Loucy (cell line): Measurements from ENCODE around the gene GTPBP6.

Source experiments
- EZH2phosphoT487 ChIP-seq: fragments of 200-600 bp; IDR thresholded peaks from 2 replicates; pipeline ENCODE4 v1.6.1; 2018; ENCODE audit warnings: antibody characterized with exemption, mild to moderate bottlenecking, moderate library complexity, borderline replicate concordance
- TF ChIP-seq, protein P1 (sequence below): fragments of 200-600 bp; sonication (generic); conservative IDR thresholded peaks from 2 replicates; pipeline ENCODE4 v1.5.1; 2014; ENCODE audit warnings: mild to moderate bottlenecking, antibody characterized with exemption, low read length

DNA sequence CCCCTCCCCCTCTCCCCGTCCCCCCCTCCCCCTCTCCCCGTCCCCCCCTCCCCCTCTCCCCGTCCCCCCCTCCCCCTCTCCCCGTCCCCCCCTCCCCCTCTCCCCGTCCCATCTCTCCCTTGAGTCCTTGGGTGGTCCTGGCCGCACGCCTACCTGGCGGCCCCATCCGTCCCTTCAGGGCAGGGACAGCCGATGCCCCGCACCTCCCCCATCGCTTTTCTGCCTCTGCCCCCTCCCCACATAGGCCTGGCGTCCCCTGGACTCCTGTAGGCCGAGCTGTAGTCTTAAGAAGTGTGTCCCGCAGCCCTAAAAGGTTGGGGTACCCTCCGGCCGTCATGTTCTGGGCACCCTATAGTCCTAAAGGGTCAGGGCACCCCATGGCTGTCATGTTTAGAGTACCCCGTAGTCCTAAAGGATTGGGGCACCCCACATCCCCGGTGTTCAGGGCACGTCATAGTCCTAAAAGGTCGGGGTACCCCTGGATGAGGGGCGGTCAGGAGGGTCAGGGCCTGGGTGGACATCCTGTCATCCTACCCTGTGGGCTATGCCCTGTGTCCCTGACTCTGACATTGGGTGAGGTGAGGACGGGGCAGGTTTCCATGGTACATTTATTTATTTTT is 10.8 kb upstream of the GTPBP6 start:
- TF ChIP-seq, protein P1, sequence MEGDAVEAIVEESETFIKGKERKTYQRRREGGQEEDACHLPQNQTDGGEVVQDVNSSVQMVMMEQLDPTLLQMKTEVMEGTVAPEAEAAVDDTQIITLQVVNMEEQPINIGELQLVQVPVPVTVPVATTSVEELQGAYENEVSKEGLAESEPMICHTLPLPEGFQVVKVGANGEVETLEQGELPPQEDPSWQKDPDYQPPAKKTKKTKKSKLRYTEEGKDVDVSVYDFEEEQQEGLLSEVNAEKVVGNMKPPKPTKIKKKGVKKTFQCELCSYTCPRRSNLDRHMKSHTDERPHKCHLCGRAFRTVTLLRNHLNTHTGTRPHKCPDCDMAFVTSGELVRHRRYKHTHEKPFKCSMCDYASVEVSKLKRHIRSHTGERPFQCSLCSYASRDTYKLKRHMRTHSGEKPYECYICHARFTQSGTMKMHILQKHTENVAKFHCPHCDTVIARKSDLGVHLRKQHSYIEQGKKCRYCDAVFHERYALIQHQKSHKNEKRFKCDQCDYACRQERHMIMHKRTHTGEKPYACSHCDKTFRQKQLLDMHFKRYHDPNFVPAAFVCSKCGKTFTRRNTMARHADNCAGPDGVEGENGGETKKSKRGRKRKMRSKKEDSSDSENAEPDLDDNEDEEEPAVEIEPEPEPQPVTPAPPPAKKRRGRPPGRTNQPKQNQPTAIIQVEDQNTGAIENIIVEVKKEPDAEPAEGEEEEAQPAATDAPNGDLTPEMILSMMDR, result no peak
- no peak for TF ChIP-seq EZH2phosphoT487
